Osteocyte (in vitro differentiated cells): ENCODE results near the gene NCAM1. TPM values are rescaled to one million over a fixed set of nuclear protein-coding genes. Genes with fewer than 3 reads are reported as not detected.

Experiments
- DNase-seq: peaks from one replicate; pipeline ENCODE4 v3.0.0; 2021; ENCODE audit warnings: mixed read lengths; ENCODE audit not compliant: unreplicated experiment; ENCODE audit errors: extremely low spot score
- H3K27ac Mint-ChIP-seq: one replicate; pipeline ENCODE4 v1.8.0; 2021; ENCODE audit warnings: mild to moderate bottlenecking, mixed read lengths; ENCODE audit not compliant: unreplicated experiment
- H3K27me3 Mint-ChIP-seq: one replicate; pipeline ENCODE4 v1.8.0; 2021; ENCODE audit warnings: mixed read lengths; ENCODE audit not compliant: unreplicated experiment
- H3K36me3 Mint-ChIP-seq: one replicate; pipeline ENCODE4 v1.8.0; 2021; ENCODE audit warnings: mixed read lengths; ENCODE audit not compliant: unreplicated experiment
- H3K4me1 Mint-ChIP-seq: one replicate; pipeline ENCODE4 v1.8.0; 2021; ENCODE audit warnings: mixed read lengths; ENCODE audit not compliant: unreplicated experiment
- H3K4me3 Mint-ChIP-seq: one replicate; pipeline ENCODE4 v1.8.0; 2021; ENCODE audit warnings: mild to moderate bottlenecking, moderate library complexity, mixed read lengths; ENCODE audit not compliant: unreplicated experiment
- H3K9me3 Mint-ChIP-seq: one replicate; pipeline ENCODE4 v1.8.0; 2021; ENCODE audit warnings: mixed read lengths; ENCODE audit not compliant: unreplicated experiment
- CTCF ChIP-seq: fragments of 200-600 bp; sonication (generic); IDR thresholded peaks from 2 replicates; pipeline ENCODE4 v1.5.0; 2021; ENCODE audit warnings: antibody characterized with exemption, mild to moderate bottlenecking, moderate library complexity
- total RNA-seq: library from RNA; stranded (reverse); gene quantifications from 2 replicates; pipeline ENCODE4 v1.2.1, GENCODE V29; 2021

The NCAM1 gene
- total RNA-seq, 1 donor from 2014 or later = 2.2 TPM

DNA sequence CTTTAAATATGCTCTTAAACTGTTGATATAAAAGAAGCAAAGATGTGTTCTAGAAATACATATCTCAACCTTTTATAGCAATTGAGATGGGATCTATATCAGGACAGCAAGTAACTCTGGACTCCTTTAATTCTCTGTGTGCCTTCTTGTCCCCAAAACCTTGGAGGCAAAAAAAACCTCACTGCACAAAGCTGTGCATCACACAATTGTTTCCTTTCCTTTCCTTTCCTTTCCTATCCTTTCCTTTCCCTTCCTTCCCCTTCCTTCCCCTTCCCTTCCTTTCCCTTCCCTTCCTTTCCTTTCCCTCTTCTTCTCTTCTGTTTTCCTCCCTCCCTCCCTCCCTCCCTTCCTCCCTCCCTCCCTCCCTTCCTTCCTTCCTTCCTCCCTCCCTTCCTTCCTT lies 343.7 kb downstream of the NCAM1 start:
- H3K36me3 Mint-ChIP-seq = no peaks in the 10 kb centered on the region
- no peaks in the 10 kb centered on the region for H3K9me3 Mint-ChIP-seq
- no peak overlapping the region for H3K4me3 Mint-ChIP-seq
- no peak for DNase-seq
- H3K4me1 Mint-ChIP-seq = no peaks in the 10 kb centered on the region
- no peak for TF ChIP-seq CTCF
- H3K27ac Mint-ChIP-seq = no peak overlapping the region
- H3K27me3 Mint-ChIP-seq = peaks cover 42% of the 10 kb centered on the region

GRCh38 chr11:113305440-113306336 lies 344.5 kb downstream of the NCAM1 start:
- H3K36me3 Mint-ChIP-seq = no peaks in the 10 kb centered on the region
- no peak overlapping the region for H3K4me3 Mint-ChIP-seq
- no peaks in the 10 kb centered on the region for H3K9me3 Mint-ChIP-seq
- DNase-seq = peak; percentile 92
- no peak overlapping the region for H3K27ac Mint-ChIP-seq
- H3K4me1 Mint-ChIP-seq = no peaks in the 10 kb centered on the region
- H3K27me3 Mint-ChIP-seq = peaks cover 35% of the 10 kb centered on the region
- peak; percentile 99 for TF ChIP-seq CTCF

- peaks cover 17% of the 10 kb centered on the region for H3K27me3 Mint-ChIP-seq
- no peaks in the 10 kb centered on the region for H3K9me3 Mint-ChIP-seq
- no peak overlapping the region for H3K27ac Mint-ChIP-seq
- TF ChIP-seq CTCF = no peak
- no peak for DNase-seq
- peaks cover under 1% of the 10 kb centered on the region for H3K4me1 Mint-ChIP-seq
- no peak overlapping the region for H3K4me3 Mint-ChIP-seq
- no peaks in the 10 kb centered on the region for H3K36me3 Mint-ChIP-seq
Observed at GRCh38 chr11:113308601-113309000, 347.4 kb downstream of the NCAM1 start.

GRCh38 chr11:113311536-113311935 lies 350.3 kb downstream of the NCAM1 start:
- peaks cover 15% of the 10 kb centered on the region for H3K4me1 Mint-ChIP-seq
- H3K4me3 Mint-ChIP-seq = no peak overlapping the region
- no peaks in the 10 kb centered on the region for H3K36me3 Mint-ChIP-seq
- H3K27ac Mint-ChIP-seq = no peak overlapping the region
- H3K9me3 Mint-ChIP-seq = no peaks in the 10 kb centered on the region
- DNase-seq = no peak
- peaks cover 16% of the 10 kb centered on the region for H3K27me3 Mint-ChIP-seq
- no peak for TF ChIP-seq CTCF

- no peak for DNase-seq
- peaks cover 13% of the 10 kb centered on the region for H3K36me3 Mint-ChIP-seq
- H3K4me1 Mint-ChIP-seq = peaks cover 18% of the 10 kb centered on the region
- no peak for TF ChIP-seq CTCF
- peak overlapping the region; percentile 85 for H3K4me3 Mint-ChIP-seq
- peak overlapping the region; percentile 24 for H3K27ac Mint-ChIP-seq
- H3K27me3 Mint-ChIP-seq = peaks cover 5% of the 10 kb centered on the region
- H3K9me3 Mint-ChIP-seq = peaks cover 4% of the 10 kb centered on the region
Observed at GRCh38 chr11:113313601-113314000, 352.4 kb downstream of the NCAM1 start.
